Stimulated activated CD8-positive, alpha-beta memory T cell treated with anti-CD3 and anti-CD28 coated beads, Interleukin-2, amount 100 ng/mL, for 48 hours (primary cell): ENCODE results near the gene UFC1.

Experiments
- DNase-seq, 2 donors: peaks; one replicate each; pipeline ENCODE4 v3.0.0-alpha.2; 2020; ENCODE audit warnings: low read depth in 2 of 2

UFC1 gene

DNA sequence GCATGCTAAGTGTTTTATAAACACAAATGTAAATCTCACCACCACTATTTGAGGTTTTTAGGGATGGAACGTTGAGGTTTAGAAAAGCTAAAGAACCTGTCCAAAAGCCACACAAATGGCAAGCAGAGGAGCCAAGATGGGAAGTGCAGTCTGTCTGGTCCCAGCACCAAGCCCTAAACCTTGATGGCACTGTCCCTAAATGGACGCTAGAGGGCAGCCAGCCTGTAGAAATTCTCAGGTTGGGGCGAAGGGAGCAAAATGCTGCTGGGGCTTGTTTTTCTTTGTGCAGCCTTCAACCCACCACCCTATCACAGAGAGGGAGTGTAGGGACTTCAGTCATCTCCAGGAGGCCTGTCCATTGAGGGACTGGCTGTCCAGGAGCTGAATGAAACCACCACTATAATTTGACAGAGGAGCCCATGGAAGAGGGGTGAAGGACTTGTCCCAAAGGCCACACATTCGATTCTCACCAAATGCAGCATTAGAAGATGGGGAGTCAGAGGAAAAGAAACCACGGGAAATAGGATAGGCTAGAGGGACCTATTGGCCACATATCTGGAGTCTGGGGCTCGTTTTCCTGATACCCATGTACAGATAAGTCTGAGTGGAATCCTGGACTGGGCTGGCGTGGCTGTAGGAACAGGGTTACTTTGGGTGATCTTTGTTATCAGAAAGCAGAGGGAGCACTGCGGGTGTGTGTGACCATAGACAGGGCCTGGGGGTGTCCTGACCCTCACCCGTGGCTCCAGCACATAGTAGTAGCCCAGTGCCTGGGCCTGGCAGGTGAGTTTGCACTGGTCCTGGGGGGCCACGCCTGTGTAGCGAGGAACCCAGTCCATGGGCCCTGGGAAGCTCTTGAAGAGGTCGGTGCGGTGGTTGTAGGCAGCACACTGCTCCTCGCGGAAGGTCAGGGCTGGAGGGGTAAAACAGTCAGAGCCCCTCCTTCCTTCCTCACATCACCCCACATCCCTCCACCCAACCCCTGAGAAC is 39.0 kb downstream of the UFC1 start:
- DNase-seq: peak; percentile 32 to 38

DNA sequence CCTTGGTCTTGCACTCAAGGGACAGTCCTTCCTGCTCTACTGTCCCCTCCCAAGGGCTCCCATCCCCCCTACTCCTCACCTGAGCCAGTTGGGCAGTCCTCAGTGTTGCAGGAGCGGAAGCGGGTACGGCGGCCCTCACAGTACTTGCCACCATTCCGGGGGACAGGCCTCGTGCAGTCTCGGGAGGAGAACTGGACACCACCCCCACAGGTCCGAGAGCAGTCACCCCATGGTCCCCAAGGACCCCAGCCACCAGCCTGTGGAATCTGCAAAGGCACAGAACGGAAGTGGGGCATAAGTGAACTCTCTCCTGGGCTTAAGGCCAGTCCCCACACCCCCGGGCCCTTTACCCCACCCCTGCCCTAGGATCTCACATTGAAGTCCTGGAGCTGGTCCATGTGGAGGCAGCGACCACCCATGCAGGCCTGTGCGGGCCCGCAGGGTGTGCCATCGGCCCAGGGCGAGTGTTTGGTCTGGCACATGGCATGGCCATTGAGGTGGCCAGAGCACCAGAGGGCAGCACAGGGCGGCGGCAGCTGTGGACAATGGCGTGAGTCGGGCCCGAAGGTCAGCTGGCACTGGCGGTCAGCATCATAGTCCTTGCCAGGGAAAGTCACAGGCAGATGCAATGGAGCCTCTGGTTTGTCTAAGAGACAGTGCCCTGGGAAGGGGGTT is 39.9 kb downstream of the UFC1 start:
- no peak for DNase-seq

DNA sequence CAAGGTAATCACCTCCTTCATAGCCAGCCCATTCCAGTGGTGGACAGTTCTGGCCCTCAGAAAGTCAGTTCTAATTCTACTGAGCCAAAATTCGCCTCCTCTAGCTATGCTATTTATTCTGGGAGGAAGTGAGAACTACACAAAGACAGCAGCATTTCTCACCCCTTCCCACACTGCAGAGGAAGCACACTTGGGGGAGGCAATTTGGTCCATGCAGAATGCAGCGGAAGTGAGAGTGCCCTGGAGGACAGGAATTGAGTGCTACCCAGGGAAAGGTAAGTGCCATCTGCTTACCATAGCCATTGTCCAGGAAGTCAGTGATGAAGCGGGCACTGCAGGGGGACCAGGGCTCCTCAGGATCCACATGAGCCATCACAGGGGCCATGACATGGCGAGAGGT is 41.4 kb downstream of the UFC1 start:
- no peak for DNase-seq

GRCh38 chr1:161196111-161196510 is 42.3 kb downstream of the UFC1 start:
- no peak for DNase-seq

GRCh38 chr1:161196521-161197451 is 43.0 kb downstream of the UFC1 start:
- no peak for DNase-seq

DNA sequence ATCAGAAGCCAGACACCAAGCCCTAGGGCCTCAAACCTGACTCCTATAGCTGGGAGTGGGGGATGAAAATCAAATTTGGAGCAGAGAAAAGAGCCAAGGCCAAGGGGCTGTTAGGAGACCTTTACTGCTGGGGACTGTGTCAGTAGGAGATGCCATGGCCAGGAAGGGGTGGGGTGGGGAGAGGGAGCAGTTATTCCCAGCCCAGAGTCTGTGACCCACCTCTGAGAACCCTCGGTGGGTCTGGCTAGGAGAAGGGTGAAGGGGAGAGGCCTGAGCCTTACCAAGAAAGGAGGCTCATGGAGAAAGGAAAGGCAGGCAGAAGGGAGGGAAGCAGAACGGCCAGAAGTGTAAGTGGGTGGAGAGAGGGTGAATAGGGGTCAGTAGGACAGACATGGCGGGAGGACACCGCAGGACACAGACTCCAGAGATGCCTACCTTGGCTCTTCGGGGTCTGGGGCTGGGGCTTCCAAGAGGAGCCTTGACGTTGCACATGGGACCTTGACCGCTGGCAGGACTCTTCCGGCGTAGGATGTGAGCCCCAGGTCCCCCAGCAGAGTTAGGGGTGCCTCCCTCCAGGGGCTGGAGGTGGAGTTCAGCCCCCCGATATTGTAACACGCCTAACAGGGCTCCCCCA is 43.9 kb downstream of the UFC1 start:
- DNase-seq: no peak

DNA sequence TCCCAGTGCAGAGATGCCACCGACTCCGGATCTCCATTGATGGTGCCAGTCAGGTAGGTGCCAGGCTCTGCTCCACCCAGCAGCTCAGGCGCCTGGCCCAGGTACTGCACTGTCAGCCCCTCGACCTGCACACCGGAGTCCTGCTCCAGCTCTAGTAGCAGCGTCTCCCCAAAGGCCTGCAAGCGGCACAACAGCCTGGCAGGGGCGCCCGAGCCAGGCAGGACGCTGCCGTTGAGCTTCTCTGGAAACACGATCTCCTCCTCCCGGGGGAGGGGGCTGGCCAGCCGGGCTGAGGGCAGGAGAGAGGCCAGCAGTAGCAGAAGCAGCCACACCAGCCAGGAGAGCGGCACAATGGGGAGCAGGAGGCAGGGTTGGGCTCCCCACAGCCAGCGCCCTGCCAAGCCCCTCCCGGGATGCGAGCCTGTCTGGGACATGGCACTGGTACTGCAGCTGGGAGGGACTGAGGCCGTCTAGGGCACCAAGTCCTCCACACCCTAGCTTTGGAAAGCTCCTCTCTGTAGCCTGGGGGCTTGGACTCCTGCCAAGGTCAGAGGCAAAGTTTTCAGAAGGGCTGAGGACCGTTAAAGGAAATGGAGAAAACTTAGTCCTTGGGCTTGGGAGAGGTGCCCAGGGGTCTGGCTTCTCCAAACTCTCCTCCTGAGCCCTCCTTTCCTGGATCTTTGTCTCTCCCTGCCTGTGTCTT is 44.6 kb downstream of the UFC1 start:
- DNase-seq: no peak

DNA sequence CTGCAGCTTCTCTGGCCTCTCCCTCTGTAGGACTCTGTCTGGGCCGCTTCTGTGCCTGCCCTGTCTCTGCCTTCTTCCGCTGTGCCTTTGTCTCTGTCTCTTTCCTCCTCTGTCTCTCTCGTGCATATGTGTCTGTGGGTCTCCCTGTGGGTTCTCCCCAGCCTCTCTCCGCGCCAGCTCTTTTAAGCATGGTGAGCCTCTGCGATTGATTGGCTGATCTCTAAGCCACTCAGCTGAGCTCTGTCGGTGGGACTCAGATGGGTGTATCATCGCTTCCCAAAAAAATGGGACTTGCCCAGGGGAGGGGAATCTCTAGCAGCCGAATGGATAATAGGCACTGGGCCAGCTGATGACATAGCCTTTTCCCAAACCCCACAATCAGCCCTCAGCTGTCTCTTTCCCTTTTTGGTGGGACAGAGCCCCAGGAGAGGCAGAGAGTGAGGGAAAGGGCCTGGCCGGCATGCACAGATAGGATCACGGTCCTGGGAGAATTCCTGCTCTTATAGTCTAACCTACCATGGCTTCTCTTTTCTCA is 45.2 kb downstream of the UFC1 start, which contains the start of gene ADAMTS4:
ADAMTS4 (minus strand) TSS at position 158 of the 535 bp plus-strand sequence. CDS start 427 bp downstream, outside the sequence.
- no peak for DNase-seq

DNA sequence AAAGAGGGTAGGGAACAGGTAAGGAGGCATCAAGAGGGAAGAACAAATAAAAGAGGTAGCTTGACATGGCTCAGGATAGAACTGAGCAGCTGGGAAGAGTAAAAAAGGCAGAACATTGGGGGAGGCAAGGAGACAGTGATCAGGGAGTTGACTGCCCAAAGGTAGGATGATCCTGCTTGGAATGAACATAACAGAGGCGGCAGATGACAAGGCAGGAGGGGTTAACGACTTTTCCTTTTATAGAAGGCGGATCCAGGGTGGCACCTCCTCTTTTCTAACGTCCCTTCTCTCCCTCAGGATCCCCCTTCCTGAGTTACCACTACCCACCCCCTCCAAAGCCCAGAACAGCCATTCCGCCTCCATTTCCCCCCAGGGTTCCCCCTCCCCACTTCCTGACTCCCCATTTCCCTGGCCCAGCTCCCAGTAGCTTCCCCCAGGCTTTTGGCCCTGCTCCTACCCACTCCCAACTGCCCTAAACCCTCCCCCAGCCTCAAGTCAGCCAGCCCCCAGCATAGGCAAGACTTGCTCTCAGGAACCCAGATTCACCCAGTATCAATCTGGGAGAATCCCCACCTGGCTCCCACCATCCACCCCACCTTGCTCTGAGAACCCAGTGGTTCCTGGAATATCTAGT is 45.8 kb downstream of the UFC1 start:
- DNase-seq: no peak

DNA sequence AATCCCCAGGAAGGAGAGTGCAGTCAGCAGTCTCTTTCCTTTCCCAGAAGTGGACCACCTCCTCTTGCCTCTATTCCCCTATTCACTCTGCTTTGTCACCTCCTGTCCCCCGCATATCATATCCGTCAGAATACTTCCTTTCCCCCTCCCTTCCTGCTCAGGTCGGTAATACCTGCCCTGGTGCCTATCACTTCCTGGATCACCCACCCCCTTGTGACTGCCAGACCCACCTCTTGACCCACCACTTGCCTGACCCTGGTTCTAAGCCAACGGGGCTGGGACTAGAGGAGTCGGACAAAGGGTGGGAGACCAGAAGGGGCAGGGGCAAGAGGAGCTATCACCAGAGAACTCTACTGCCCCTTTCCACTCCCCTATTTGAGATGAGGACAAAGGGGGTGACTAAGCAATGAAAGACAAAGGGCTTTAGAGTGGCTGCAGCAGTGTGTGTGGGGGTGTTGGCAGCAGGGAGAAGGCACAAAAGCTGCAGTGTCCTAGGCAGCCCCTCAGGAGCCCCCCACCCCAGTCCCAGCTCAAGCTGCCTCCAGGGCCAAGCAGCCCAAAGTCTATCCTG is 46.7 kb downstream of the UFC1 start:
- DNase-seq: no peak

DNA sequence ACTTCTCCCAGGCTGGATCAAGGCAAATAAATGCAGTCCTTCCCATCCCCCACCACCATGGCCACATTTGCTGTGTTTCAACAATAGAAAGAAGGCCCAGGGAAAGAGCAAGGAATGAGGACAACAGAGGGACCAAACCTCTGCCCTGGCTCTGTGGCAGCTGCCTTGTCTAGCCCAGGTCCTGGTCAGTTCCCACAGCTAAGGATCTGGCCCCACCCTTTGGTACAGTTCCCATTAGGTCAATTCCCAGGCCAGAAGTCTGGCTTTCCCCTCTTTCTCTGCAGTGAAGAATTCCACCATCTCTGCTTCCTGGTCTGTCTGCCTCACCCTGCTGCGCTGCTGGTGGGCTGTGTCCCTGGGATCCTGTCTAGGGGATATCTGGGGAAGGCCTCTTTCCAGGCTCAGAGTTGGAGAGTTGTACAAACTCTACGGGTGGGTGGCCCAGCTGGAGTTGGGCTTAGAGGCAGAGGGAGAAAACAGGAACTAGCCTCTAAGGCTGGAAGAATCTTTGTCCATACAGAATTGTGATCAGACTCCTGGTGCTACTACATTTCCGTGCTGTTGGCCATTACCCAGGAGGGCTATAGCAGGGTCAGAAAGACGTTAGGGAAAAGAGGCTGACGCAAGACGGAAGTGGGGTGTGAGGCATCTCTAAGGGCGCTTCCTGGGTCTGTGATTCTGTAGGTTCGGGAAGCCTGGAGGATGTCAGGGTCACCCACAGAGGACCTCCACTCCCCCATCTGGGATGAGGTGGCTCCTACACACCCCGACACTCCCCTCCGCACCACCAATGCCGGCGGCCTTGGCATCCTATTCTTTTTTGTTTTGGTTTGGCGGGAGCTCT is 47.4 kb downstream of the UFC1 start:
- DNase-seq: no peak

DNA sequence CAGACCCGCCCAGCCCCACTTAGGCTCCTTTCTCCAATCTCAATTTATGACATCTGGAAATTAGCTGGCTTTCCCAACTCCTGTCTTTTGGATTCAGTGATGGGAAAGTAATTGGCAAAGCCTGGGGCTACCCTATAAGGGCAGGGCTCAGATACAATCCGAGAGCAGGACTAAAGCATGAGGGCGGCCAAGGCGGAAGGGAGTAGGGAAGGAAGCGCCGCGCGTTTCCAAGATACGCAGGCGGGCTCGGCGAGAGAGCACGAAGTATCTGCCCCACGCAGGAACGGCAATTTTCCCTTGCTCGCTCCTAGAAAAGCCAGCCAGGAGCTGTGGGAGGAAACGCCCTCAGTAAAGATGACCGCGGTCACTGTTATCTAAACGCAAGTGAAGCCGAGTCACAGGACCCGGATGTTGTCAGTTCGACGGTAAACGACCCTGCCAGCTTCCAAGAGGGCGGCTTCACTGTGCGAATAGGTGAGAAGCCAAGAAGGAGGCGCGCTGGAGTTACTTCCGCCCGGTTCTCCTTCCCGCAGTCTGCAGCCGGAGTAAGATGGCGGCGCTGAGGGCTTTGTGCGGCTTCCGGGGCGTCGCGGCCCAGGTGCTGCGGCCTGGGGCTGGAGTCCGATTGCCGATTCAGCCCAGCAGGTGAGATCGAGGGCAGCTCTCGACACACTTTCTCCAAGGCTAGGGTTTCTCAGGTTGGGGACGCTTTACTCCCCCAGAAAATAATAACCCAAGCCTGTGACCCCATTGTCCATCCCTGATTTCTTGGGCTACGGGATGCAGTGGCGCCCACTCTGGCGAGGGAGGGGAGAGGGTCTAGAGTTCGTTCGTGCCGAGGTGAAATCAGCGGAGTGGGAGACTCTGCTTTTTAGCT is 48.3 kb downstream of the UFC1 start, which contains the start of gene NDUFS2:
NDUFS2 (plus strand) TSS at position 532 of the 877 bp plus-strand sequence; CDS start at position 551, 19 bp downstream.
- DNase-seq: peak; percentile 85 to 92

DNA sequence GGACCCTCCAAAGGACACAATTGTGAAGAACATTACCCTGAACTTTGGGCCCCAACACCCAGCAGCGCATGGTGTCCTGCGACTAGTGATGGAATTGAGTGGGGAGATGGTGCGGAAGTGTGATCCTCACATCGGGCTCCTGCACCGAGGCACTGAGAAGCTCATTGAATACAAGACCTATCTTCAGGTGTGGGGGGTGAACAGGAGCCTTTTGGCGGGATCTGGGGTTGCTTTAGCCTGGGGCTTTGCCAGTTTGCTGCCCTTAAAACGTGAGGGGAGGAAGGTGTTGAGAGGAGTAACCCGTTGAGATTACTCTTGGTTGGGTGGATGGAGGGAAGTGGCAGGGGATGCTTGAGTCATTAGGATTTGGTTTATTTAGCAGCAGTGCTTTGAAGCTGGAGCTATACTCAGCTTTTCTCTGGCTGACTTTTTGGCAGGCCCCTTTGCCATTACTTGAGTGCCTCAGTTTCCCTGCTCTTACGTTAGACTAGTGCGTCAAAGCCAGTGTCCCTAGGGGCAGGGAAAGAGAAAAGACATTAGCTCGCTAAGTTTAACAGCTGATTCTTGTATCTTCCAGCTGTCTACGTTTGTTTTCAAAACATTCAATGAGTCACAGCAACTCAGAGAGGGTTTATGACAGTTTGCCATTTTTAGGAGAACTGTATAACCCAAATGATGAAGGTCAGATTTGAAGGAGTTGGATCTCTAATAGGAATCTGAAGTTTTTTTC is 52.8 kb downstream of the UFC1 start:
- no peak for DNase-seq

DNA sequence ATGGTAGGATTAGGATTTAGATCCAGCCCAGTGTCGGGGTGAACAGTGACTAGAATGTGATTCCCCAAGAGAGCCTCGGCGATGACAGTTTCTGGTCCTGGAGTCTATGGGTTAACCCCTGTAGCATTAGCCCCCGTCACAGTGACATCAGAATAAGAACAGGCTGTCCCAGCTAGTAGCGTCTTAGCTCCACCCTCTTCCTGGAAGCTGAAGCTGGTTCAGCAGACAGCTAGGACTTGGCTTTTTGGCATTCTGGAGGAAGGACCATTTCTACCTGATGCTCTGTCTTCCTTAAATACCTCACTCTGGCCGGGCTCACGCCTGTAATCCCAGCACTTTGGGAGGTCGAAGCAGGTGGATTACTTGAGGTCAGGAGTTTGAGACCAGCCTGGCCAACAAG is 53.4 kb downstream of the UFC1 start:
- DNase-seq: no peak
